Hepatocyte (in vitro differentiated cells): ENCODE measurements around the gene ZNF607.

Source experiments
- CTCF ChIP-seq: fragments of 200-600 bp; sonication (generic); IDR thresholded peaks from 2 replicates; pipeline ENCODE4 v1.5.1; 2016; ENCODE audit warnings: antibody characterized with exemption, mild to moderate bottlenecking; ENCODE audit not compliant: poor library complexity
- EZH2phosphoT487 ChIP-seq: fragments of 200-600 bp; sonication (generic); IDR thresholded peaks from one replicate; pipeline ENCODE4 v1.6.1; 2018; ENCODE audit warnings: antibody characterized with exemption, mild to moderate bottlenecking, low read depth, moderate library complexity; ENCODE audit not compliant: unreplicated experiment, severe bottlenecking

GRCh38 chr19:37716140-37716539 is 3.4 kb downstream of the ZNF607 start:
- TF ChIP-seq CTCF (no peak), EZH2phosphoT487 (no peak)
